ACC112 (cell line): Measurements from ENCODE around the gene UBN1.
"Not testable (repeated sequence)": the region's sequence is repeated elsewhere in the genome, so short reads cannot be mapped to it uniquely, and the experiment has no call there.

ENCODE experiments used
- H2AFZ ChIP-seq: fragments of 200-600 bp; sonication (generic); one replicate; pipeline ENCODE4 v1.6.0; 2017; ENCODE audit warnings: antibody characterized with exemption, low read length; ENCODE audit not compliant: unreplicated experiment
- H3K27ac ChIP-seq: fragments of 200-600 bp; sonication (generic); 2 replicates; pipeline ENCODE4 v1.5.1; 2014; ENCODE audit warnings: low read depth, mild to moderate bottlenecking, antibody characterized with exemption, low read length, moderate library complexity
- H3K27me3 ChIP-seq: fragments of 200-600 bp; sonication (generic); 2 replicates; pipeline ENCODE4 v1.6.1; 2014; ENCODE audit warnings: mild to moderate bottlenecking, antibody characterized with exemption, low read length, moderate library complexity, mixed read lengths; ENCODE audit not compliant: insufficient read depth
- H3K36me3 ChIP-seq: fragments of 200-600 bp; sonication (generic); 2 replicates; pipeline ENCODE4 v1.6.1; 2016; ENCODE audit warnings: mild to moderate bottlenecking, antibody characterized with exemption, low read length, moderate library complexity, mixed read lengths; ENCODE audit not compliant: insufficient read depth
- H3K4me1 ChIP-seq: fragments of 200-600 bp; sonication (generic); one replicate; pipeline ENCODE4 v1.6.1; 2016; ENCODE audit warnings: low read length, mixed read lengths; ENCODE audit not compliant: insufficient read depth, unreplicated experiment, control insufficient read depth
- H3K4me3 ChIP-seq: fragments of 200-600 bp; sonication (generic); 2 replicates; pipeline ENCODE4 v1.5.1; 2014; ENCODE audit warnings: mild to moderate bottlenecking, low read depth, low read length
- H3K79me2 ChIP-seq: fragments of 200-600 bp; sonication (generic); one replicate; pipeline ENCODE4 v1.6.0; 2016; ENCODE audit warnings: low read length; ENCODE audit not compliant: control insufficient read depth, unreplicated experiment, insufficient read depth

Gene UBN1

GRCh38 chr16:4894276-4895150 is 47.2 kb downstream of the UBN1 start:
- H3K4me3 ChIP-seq: no peak overlapping the region
- no peaks in the 10 kb centered on the region for H3K27me3 ChIP-seq
- H3K79me2 ChIP-seq: no peaks in the 10 kb centered on the region
- H3K4me1 ChIP-seq: no peaks in the 10 kb centered on the region
- peaks cover 4% of the 10 kb centered on the region; the same call in 1 of the 2 replicates for H3K36me3 ChIP-seq
- no peak overlapping the region for H2AFZ ChIP-seq
- no peak overlapping the region for H3K27ac ChIP-seq

GRCh38 chr16:4895366-4895765 is 48.1 kb downstream of the UBN1 start:
- Histone ChIP-seq H2AFZ (no peak overlapping the region), H3K27me3 (no peaks in the 10 kb centered on the region), H3K79me2 (no peaks in the 10 kb centered on the region), H3K4me1 (no peaks in the 10 kb centered on the region), H3K27ac (no peak overlapping the region), H3K36me3 (peaks cover 4% of the 10 kb centered on the region; the same call in 1 of the 2 replicates), H3K4me3 (no peak overlapping the region)

GRCh38 chr16:4896761-4897160 is 49.5 kb downstream of the UBN1 start:
- H3K4me1 ChIP-seq, H2AFZ ChIP-seq, H3K27ac ChIP-seq, H3K27me3 ChIP-seq, H3K79me2 ChIP-seq, H3K4me3 ChIP-seq, H3K36me3 ChIP-seq: not testable (repeated sequence)

GRCh38 chr16:4897328-4897727 is 50.0 kb downstream of the UBN1 start:
- no peaks in the 10 kb centered on the region for H3K79me2 ChIP-seq
- peaks cover 4% of the 10 kb centered on the region; the same call in 1 of the 2 replicates for H3K36me3 ChIP-seq
- no peaks in the 10 kb centered on the region for H3K27me3 ChIP-seq
- H3K27ac ChIP-seq: no peak overlapping the region
- no peaks in the 10 kb centered on the region for H3K4me1 ChIP-seq
- no peak overlapping the region for H3K4me3 ChIP-seq
- no peak overlapping the region for H2AFZ ChIP-seq

- no peaks in the 10 kb centered on the region for H3K27me3 ChIP-seq
- no peaks in the 10 kb centered on the region for H3K79me2 ChIP-seq
- no peak overlapping the region for H2AFZ ChIP-seq
- H3K36me3 ChIP-seq: peaks cover 4% of the 10 kb centered on the region; the same call in 1 of the 2 replicates
- no peak overlapping the region for H3K4me3 ChIP-seq
- no peak overlapping the region for H3K27ac ChIP-seq
- no peaks in the 10 kb centered on the region for H3K4me1 ChIP-seq
Observed at GRCh38 chr16:4898811-4899473, 51.7 kb downstream of the UBN1 start.

GRCh38 chr16:4899474-4899846 is 52.2 kb downstream of the UBN1 start:
- H3K27ac ChIP-seq: no peak overlapping the region

GRCh38 chr16:4900036-4900435 is 52.8 kb downstream of the UBN1 start:
- no peaks in the 10 kb centered on the region for H3K79me2 ChIP-seq
- no peaks in the 10 kb centered on the region for H3K4me1 ChIP-seq
- no peak overlapping the region for H3K27ac ChIP-seq
- no peaks in the 10 kb centered on the region for H3K27me3 ChIP-seq
- no peak overlapping the region for H2AFZ ChIP-seq
- peaks cover 4% of the 10 kb centered on the region; the same call in 1 of the 2 replicates for H3K36me3 ChIP-seq
- H3K4me3 ChIP-seq: no peak overlapping the region

More at GRCh38 chr16:4899474-4899846, 52.2 kb downstream of the UBN1 start:
- H2AFZ ChIP-seq: no peak overlapping the region
- H3K36me3 ChIP-seq: peaks cover 4% of the 10 kb centered on the region; the same call in 1 of the 2 replicates
- no peaks in the 10 kb centered on the region for H3K4me1 ChIP-seq
- no peaks in the 10 kb centered on the region for H3K27me3 ChIP-seq
- H3K4me3 ChIP-seq: no peak overlapping the region
- no peaks in the 10 kb centered on the region for H3K79me2 ChIP-seq

- no peak overlapping the region for H2AFZ ChIP-seq
- no peaks in the 10 kb centered on the region for H3K27me3 ChIP-seq
- no peaks in the 10 kb centered on the region for H3K4me1 ChIP-seq
- no peaks in the 10 kb centered on the region for H3K79me2 ChIP-seq
- no peak overlapping the region for H3K27ac ChIP-seq
- no peak overlapping the region for H3K4me3 ChIP-seq
- H3K36me3 ChIP-seq: peaks cover 4% of the 10 kb centered on the region; the same call in 1 of the 2 replicates
Observed at GRCh38 chr16:4900750-4901149, 53.5 kb downstream of the UBN1 start.

- no peak overlapping the region for H2AFZ ChIP-seq
- no peaks in the 10 kb centered on the region for H3K4me1 ChIP-seq
- no peaks in the 10 kb centered on the region for H3K27me3 ChIP-seq
- peaks cover 4% of the 10 kb centered on the region; the same call in 1 of the 2 replicates for H3K36me3 ChIP-seq
- H3K27ac ChIP-seq: no peak overlapping the region
- H3K4me3 ChIP-seq: no peak overlapping the region
- no peaks in the 10 kb centered on the region for H3K79me2 ChIP-seq
Observed at GRCh38 chr16:4902038-4902437, 54.8 kb downstream of the UBN1 start.

GRCh38 chr16:4904108-4904941 is 57.0 kb downstream of the UBN1 start:
- Histone ChIP-seq H3K4me1 (no peaks in the 10 kb centered on the region), H3K36me3 (no peaks in the 10 kb centered on the region; the same call in 1 of the 2 replicates), H3K27me3 (no peaks in the 10 kb centered on the region), H3K4me3 (no peak overlapping the region), H3K27ac (no peak overlapping the region), H3K79me2 (no peaks in the 10 kb centered on the region), H2AFZ (no peak overlapping the region)
